Ovary (tissue), 3 donors: ENCODE data around the gene DOCK4.

Source experiments
- EP300 ChIP-seq: sonication (generic); formaldehyde crosslinking; IDR thresholded peaks from one replicate; pipeline ENCODE4 v1.6.1; 2017; ENCODE audit warnings: antibody characterized with exemption
- POLR2A ChIP-seq: fragments of 450-650 bp; IDR thresholded peaks from one replicate; pipeline ENCODE4 v1.6.1; 2017; ENCODE audit warnings: antibody characterized with exemption, mild to moderate bottlenecking, moderate library complexity
- TF ChIP-seq, protein P1 (sequence below), 3 donors: fragments of 450-650 bp in 2 of 3; fragments of 200-600 bp in 1 of 3; IDR thresholded peaks; one replicate each; pipeline versions ENCODE4 v1.5.1 to v1.8.0; 2016 to 2022; ENCODE audit warnings: antibody characterized with exemption in 3 of 3, mild to moderate bottlenecking in 1 of 3
- donor health status: DM: no; HTN: no; CAD: no.

DNA sequence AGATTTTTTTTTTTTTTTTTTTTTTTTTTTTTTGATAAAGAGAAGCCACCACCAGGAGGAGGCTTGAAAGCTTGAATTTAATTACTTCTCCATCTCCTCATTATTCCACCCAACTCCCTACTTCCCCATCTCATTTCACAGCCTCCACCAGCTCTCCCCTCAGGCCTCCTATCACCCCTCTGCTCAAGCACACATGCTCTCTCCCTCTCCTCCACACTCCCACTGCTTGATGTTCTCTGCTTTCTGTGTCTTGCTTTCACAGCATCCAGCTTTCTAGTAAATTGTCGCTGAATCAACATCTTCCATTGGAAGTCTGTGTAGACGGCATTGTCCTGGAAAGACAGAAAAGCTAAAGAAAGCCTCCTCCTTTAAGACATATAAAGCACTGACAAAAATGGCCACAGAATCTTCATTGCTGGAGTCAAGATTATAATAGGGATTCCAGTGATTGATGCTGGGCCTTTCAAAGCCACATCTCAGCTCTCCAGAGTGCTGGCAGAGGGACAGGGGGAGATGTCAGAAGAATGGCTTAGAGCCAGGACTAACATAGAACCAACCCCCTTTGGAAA is 58.3 kb downstream of the DOCK4 start:
- no peak for TF ChIP-seq POLR2A
- TF ChIP-seq, protein P1, sequence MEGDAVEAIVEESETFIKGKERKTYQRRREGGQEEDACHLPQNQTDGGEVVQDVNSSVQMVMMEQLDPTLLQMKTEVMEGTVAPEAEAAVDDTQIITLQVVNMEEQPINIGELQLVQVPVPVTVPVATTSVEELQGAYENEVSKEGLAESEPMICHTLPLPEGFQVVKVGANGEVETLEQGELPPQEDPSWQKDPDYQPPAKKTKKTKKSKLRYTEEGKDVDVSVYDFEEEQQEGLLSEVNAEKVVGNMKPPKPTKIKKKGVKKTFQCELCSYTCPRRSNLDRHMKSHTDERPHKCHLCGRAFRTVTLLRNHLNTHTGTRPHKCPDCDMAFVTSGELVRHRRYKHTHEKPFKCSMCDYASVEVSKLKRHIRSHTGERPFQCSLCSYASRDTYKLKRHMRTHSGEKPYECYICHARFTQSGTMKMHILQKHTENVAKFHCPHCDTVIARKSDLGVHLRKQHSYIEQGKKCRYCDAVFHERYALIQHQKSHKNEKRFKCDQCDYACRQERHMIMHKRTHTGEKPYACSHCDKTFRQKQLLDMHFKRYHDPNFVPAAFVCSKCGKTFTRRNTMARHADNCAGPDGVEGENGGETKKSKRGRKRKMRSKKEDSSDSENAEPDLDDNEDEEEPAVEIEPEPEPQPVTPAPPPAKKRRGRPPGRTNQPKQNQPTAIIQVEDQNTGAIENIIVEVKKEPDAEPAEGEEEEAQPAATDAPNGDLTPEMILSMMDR (IDR thresholded peaks at IDR 0.05), result no peak
- TF ChIP-seq EP300, result no peak
